Esophagus muscularis mucosa (tissue), 3 donors: ENCODE data around the gene EGLN3.

Source experiments
- CTCF ChIP-seq, 3 experiments: fragments of 200-600 bp in 2 of 3; fragments of 450-650 bp in 1 of 3; sonication (generic) in 2 of 3; IDR thresholded peaks; one replicate each; pipeline ENCODE4 v1.5.1; 2017 to 2019; ENCODE audit warnings: antibody characterized with exemption in 3 of 3, mild to moderate bottlenecking in 2 of 3, moderate library complexity in 1 of 3
- EP300 ChIP-seq: sonication (generic); formaldehyde crosslinking; IDR thresholded peaks from one replicate; pipeline ENCODE4 v1.6.1; 2017; ENCODE audit warnings: antibody characterized with exemption

GRCh38 chr14:33999771-34000291 is 49.0 kb upstream of the EGLN3 start:
- no peak for TF ChIP-seq CTCF (IDR thresholded peaks at IDR 0.05)
- TF ChIP-seq EP300, result no peak
